ENCODE data around the gene VTI1A.

Gene VTI1A

GRCh38 chr10:112679392-112679791, 232.4 kb downstream of the VTI1A start:
- no peak for DNase-seq (ENCODE audit: low read depth)

GRCh38 chr10:112680586-112680985, 233.6 kb downstream of the VTI1A start:
- no peak for DNase-seq (ENCODE audit: low read depth)

- DNase-seq (ENCODE audit: low read depth): no peak
These were observed 240.6 kb downstream of the VTI1A start for GRCh38 chr10:112687647-112688046.

GRCh38 chr10:112689327-112690072, 242.5 kb downstream of the VTI1A start:
- no peak for DNase-seq (ENCODE audit: low read depth)

GRCh38 chr10:112695539-112695938, 248.5 kb downstream of the VTI1A start:
- no peak for DNase-seq (ENCODE audit: low read depth)

- DNase-seq (ENCODE audit: low read depth): no peak
These were observed 249.6 kb downstream of the VTI1A start for GRCh38 chr10:112696592-112696991.

- no peak for DNase-seq (ENCODE audit: low read depth)
These were observed 251.3 kb downstream of the VTI1A start for GRCh38 chr10:112698133-112698817.

- no peak for DNase-seq (ENCODE audit: low read depth)
These were observed 251.8 kb downstream of the VTI1A start for GRCh38 chr10:112698818-112699164.

GRCh38 chr10:112700215-112700671, 253.2 kb downstream of the VTI1A start:
- DNase-seq (ENCODE audit: low read depth): no peak

GRCh38 chr10:112701211-112701877, 254.3 kb downstream of the VTI1A start:
- DNase-seq (ENCODE audit: low read depth): no peak

GRCh38 chr10:112701878-112702255, 254.9 kb downstream of the VTI1A start:
- DNase-seq (ENCODE audit: low read depth): no peak

- no peak for DNase-seq (ENCODE audit: low read depth)
These were observed 259.6 kb downstream of the VTI1A start for GRCh38 chr10:112706577-112706976.

- no peak for DNase-seq (ENCODE audit: low read depth)
These were observed 261.4 kb downstream of the VTI1A start for GRCh38 chr10:112708461-112708860.

GRCh38 chr10:112710528-112710927, 263.5 kb downstream of the VTI1A start:
- no peak for DNase-seq (ENCODE audit: low read depth)

- DNase-seq (ENCODE audit: low read depth): no peak
These were observed 264.4 kb downstream of the VTI1A start for GRCh38 chr10:112711366-112711765.

GRCh38 chr10:112712536-112712935, 265.5 kb downstream of the VTI1A start:
- no peak for DNase-seq (ENCODE audit: low read depth)

- DNase-seq (ENCODE audit: low read depth): no peak
These were observed 266.4 kb downstream of the VTI1A start for GRCh38 chr10:112713411-112713810.

GRCh38 chr10:112715581-112715980, 268.6 kb downstream of the VTI1A start:
- no peak for DNase-seq (ENCODE audit: low read depth)

GRCh38 chr10:112716076-112716475, 269.1 kb downstream of the VTI1A start:
- DNase-seq (ENCODE audit: low read depth): no peak

- DNase-seq (ENCODE audit: low read depth): no peak
These were observed 270.0 kb downstream of the VTI1A start for GRCh38 chr10:112716924-112717413.

- DNase-seq (ENCODE audit: low read depth): no peak
These were observed 273.2 kb downstream of the VTI1A start for GRCh38 chr10:112720178-112720577.

- peak; percentile 1 for DNase-seq (ENCODE audit: low read depth)
These were observed 274.2 kb downstream of the VTI1A start for GRCh38 chr10:112721080-112721698.

Data from activated T-cell treated with anti-CD3 and anti-CD28 coated beads for 24 hours (primary cell).